ENCODE results near the gene SSR4.

DNA sequence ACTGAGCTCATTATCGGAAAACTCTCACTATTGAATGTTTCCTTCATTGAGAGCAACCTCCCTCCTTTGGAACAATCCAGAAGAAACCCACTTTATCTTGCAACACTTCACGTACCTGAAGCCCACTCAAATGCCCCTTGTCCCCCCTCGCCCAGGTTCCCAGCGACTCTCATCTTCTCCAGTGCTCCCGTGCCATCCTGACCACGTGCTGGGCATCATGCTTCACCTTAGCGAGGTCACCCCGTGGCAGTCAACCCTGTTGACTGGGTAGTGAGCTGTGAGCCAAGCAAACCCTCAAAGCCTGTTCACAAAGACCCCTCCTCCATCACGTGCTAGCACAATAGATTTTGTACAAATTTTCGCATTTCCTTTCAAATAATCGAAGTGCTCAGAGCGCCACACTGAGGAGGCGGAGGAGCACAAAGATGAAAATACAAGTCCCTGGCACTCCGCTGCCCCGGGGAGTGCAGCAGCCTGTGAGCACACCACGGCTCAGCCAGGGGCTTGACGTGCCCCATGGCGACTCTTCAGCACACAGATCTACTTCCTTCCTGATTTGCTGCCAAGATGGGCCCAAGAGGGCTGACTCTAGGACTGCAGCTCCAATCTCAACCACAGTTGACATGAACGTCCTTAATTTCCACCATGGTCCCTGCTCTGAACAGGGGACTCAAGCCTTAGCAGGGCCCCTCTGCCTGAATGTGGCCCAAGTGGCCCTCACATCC, 20.3 kb downstream of the SSR4 start:
- TF ChIP-seq POLR2A (IDR thresholded peaks at IDR 0.05; ENCODE audit: low read depth, low read length) (no peak), TAF1 (IDR thresholded peaks at IDR 0.05; ENCODE audit: low read depth, low read length) (no peak), PAX5 (IDR thresholded peaks at IDR 0.05; ENCODE audit: insufficient read depth, low read length, severe bottlenecking) (no peak), POLR2AphosphoS5 (IDR thresholded peaks at IDR 0.05; ENCODE audit: low read depth, low read length) (no peak), SPI1 (IDR thresholded peaks at IDR 0.05; ENCODE audit: low read depth, low read length) (no peak)

All from GM12891 (cell line).